ENCODE data around the gene PANK1. TPM values are rescaled to one million over a fixed set of nuclear protein-coding genes. Genes with fewer than 3 reads are reported as not detected.

The PANK1 gene
- total RNA-seq, 3 donors from 2014 or later (not counting 1 experiment from before 2014, with no cell fraction given), result 0.85 to 2.2 (median 1.4) TPM

DNA sequence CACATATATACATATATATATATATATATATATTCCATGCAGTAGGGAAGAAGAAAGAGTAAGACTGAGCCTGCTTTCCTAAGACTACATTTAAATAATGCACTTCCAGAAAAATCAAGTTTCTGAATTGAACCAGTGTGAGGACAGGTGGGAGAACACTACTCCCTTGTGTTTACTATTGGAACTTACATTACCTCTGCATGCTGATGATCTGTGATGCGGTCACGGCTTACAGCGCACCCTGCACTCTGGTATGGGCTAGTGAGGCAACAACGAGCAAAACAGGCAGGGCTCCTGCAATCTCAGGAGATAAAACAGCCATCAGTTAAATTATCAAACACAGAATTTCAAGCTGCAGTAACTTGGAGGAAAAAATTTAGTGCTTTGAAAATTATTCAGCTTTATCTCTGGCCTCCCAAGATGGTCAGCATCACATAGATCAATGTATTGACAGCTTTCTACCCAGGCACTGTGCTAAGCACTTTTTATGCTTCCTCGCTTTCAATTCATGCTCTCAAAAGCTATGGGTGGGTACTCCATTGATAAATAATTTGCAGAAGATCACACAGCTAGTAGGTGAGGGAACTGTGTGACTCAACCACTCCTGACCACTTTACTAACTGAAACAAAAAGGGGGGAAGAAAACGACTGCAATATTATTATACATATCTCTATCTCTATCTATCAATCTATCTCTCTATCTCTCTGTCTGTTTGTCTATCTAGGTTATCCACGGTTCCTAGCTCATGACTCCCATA is 89.2 kb downstream of the PANK1 start:
- Histone ChIP-seq H3K9me3 (ENCODE audit: control insufficient read depth, insufficient read depth, low read length) (no peaks in the 10 kb centered on the region), H3K27me3 (ENCODE audit: control insufficient read depth, insufficient read depth, low read length) (no peaks in the 10 kb centered on the region), H3K36me3 (ENCODE audit: control insufficient read depth, insufficient read depth, low read length) (no peaks in the 10 kb centered on the region), H3K27ac (ENCODE audit: low read length) (no peak overlapping the region), H3K4me1 (ENCODE audit: control insufficient read depth, insufficient read depth, low read length) (no peaks in the 10 kb centered on the region), H3K4me3 (ENCODE audit: low read length) (no peak overlapping the region)
- TF ChIP-seq, protein P1, sequence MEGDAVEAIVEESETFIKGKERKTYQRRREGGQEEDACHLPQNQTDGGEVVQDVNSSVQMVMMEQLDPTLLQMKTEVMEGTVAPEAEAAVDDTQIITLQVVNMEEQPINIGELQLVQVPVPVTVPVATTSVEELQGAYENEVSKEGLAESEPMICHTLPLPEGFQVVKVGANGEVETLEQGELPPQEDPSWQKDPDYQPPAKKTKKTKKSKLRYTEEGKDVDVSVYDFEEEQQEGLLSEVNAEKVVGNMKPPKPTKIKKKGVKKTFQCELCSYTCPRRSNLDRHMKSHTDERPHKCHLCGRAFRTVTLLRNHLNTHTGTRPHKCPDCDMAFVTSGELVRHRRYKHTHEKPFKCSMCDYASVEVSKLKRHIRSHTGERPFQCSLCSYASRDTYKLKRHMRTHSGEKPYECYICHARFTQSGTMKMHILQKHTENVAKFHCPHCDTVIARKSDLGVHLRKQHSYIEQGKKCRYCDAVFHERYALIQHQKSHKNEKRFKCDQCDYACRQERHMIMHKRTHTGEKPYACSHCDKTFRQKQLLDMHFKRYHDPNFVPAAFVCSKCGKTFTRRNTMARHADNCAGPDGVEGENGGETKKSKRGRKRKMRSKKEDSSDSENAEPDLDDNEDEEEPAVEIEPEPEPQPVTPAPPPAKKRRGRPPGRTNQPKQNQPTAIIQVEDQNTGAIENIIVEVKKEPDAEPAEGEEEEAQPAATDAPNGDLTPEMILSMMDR (IDR thresholded peaks at IDR 0.05), result no peak
- no peaks in the 10 kb centered on the region for H3K4me1 Mint-ChIP-seq
- no peak for DNase-seq
- no peak for ATAC-seq
- no peaks in the 10 kb centered on the region for H3K9me3 Mint-ChIP-seq
- intact Hi-C loops (cut with micrococcal nuclease), result no loop called here
- no peak overlapping the region for H3K4me3 Mint-ChIP-seq
- no peaks in the 10 kb centered on the region for H3K36me3 Mint-ChIP-seq
- WGBS (ENCODE audit: insufficient coverage), result 94% methylated on average over 5 of the region's 7 CpGs
- no peak overlapping the region for H3K27ac Mint-ChIP-seq
- H3K27me3 Mint-ChIP-seq (ENCODE audit: low read depth in 2 of 2), result peaks cover 6 to 13% of the 10 kb centered on the region in 2 donors

DNA sequence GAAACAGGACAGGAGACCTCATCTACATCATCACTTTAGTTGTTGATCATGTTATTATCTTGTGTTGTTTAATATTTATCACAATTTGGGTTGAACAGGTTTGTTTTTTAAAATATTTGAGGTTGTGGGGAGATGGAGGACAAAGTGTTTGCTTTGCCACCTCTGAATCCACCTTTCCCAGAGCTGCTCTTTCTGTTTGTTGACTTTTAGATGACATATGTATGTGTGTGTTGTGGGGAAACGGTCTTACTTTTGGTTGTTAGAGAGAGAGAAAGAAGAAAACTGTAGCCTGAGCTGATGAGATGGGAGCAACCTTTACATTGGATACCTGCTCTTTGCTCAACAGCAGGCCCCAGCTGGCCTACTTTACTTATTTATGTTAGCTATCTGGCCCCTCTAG is 90.6 kb downstream of the PANK1 start:
- no peaks in the 10 kb centered on the region for H3K9me3 Mint-ChIP-seq
- DNase-seq, result no peak
- no peaks in the 10 kb centered on the region for H3K4me1 Mint-ChIP-seq
- Histone ChIP-seq H3K36me3 (ENCODE audit: control insufficient read depth, insufficient read depth, low read length) (no peaks in the 10 kb centered on the region), H3K27ac (ENCODE audit: low read length) (no peak overlapping the region), H3K9me3 (ENCODE audit: control insufficient read depth, insufficient read depth, low read length) (no peaks in the 10 kb centered on the region), H3K27me3 (ENCODE audit: control insufficient read depth, insufficient read depth, low read length) (no peaks in the 10 kb centered on the region), H3K4me1 (ENCODE audit: control insufficient read depth, insufficient read depth, low read length) (no peaks in the 10 kb centered on the region), H3K4me3 (ENCODE audit: low read length) (no peak overlapping the region)
- no peak overlapping the region for H3K4me3 Mint-ChIP-seq
- TF ChIP-seq, protein P1 (IDR thresholded peaks at IDR 0.05), result no peak
- no peak for ATAC-seq
- intact Hi-C loops (cut with micrococcal nuclease), result no loop called here
- no peaks in the 10 kb centered on the region for H3K36me3 Mint-ChIP-seq
- no peak overlapping the region for H3K27ac Mint-ChIP-seq
- peaks cover 13% of the 10 kb centered on the region in 2 donors for H3K27me3 Mint-ChIP-seq (ENCODE audit: low read depth in 2 of 2)
- 88% methylated on average over 1 of the region's 1 CpG for WGBS (ENCODE audit: insufficient coverage)

DNA sequence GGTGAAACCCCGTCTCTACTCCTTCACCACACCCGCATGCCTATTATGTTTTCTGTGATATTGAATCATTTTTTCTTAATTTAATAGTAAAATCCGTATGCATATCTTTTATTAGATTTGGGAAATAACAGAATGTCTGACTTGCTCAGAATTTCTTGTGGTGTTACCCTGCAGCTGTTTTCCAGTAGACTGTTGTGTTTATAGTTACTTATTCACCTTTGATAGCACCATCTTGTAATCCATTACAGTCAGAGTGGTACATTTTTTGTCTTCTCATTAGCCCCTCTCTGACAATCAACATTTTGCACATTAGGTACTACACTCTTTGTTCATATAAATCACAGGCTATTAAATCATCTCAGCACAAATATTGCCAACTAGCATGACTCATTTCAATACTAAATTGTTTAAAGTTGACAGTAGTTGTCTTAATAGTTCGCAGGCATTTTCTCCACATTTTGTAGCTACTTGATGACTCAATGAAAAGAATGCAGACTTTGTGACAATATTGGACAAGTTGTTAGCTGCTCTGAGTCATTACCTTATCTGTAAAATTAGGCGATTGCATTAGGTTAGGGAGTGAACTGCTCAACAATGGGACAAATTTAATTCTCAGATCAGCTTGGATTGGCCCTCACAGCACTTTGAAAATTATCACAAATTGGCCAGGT is 91.8 kb downstream of the PANK1 start:
- H3K4me3 Mint-ChIP-seq, result no peak overlapping the region

More for the DNA sequence above, 91.8 kb downstream of the PANK1 start:
- H3K9me3 ChIP-seq (ENCODE audit: control insufficient read depth, insufficient read depth, low read length), result no peaks in the 10 kb centered on the region
- Mint-ChIP-seq H3K9me3 (no peaks in the 10 kb centered on the region), H3K27ac (no peak overlapping the region), H3K36me3 (no peaks in the 10 kb centered on the region), H3K4me1 (no peaks in the 10 kb centered on the region), H3K27me3 (ENCODE audit: low read depth in 2 of 2) (peaks cover 13 to 15% of the 10 kb centered on the region in 2 donors)
- no peak overlapping the region for H3K27ac ChIP-seq (ENCODE audit: low read length)
- no peak overlapping the region for H3K4me3 ChIP-seq (ENCODE audit: low read length)
- intact Hi-C loops (cut with micrococcal nuclease), result no loop called here
- ATAC-seq (no peak), DNase-seq (no peak)
- TF ChIP-seq, protein P1 (IDR thresholded peaks at IDR 0.05), result no peak
- H3K27me3 ChIP-seq (ENCODE audit: control insufficient read depth, insufficient read depth, low read length), result no peaks in the 10 kb centered on the region
- 68% methylated on average over 2 of the region's 5 CpGs for WGBS (ENCODE audit: insufficient coverage)
- H3K36me3 ChIP-seq (ENCODE audit: control insufficient read depth, insufficient read depth, low read length), result no peaks in the 10 kb centered on the region
- no peaks in the 10 kb centered on the region for H3K4me1 ChIP-seq (ENCODE audit: control insufficient read depth, insufficient read depth, low read length)
